SK-N-SH (cell line): ENCODE measurements around the gene THEM4. TPM values are rescaled to one million over a fixed set of nuclear protein-coding genes. Genes with fewer than 3 reads are reported as not detected.

ENCODE experiments used
- CTCF ChIA-PET: fragments of 300-600, 350-600 bp; formaldehyde crosslinking; extraction: SDS; loops from one replicate; lab custom pipeline; 2021; lab: Yijun Ruan, JAX
- POLR2A ChIA-PET: fragments of 350-600 bp; sonication (Branson Sonifier 250); formaldehyde crosslinking; extraction: SDS; loops from one replicate; lab custom pipeline; 2020; ENCODE audit warnings: antibody characterized with exemption, inconsistent platforms; lab: Yijun Ruan, JAX
- DNase-seq: peaks from one replicate; pipeline ENCODE4 v3.0.0; 2012
- H2AFZ ChIP-seq: fragments of 200-600 bp; sonication (generic); 2 replicates; pipeline ENCODE4 v1.8.1; 2016; ENCODE audit warnings: antibody characterized with exemption, mild to moderate bottlenecking, low read depth
- H3F3A ChIP-seq: fragments of 200-600 bp; sonication (generic); replicated peaks from 2 replicates; pipeline ENCODE3; 2016; ENCODE audit warnings: antibody characterized with exemption, mild to moderate bottlenecking; ENCODE audit not compliant: insufficient read depth
- H3K27ac ChIP-seq, 2 experiments: fragments of 200-500 bp in 1 of 2; fragments of 200-600 bp in 1 of 2; sonication (Bioruptor generic) in 1 of 2; sonication (generic), shearing (Covaris generic) in 1 of 2; 2 replicates each; pipeline versions ENCODE4 v1.5.1 to v1.6.1; 2014 to 2016; ENCODE audit warnings: low read depth in 2 of 2, inconsistent platforms in 1 of 2, low read length in 1 of 2, mild to moderate bottlenecking in 1 of 2, mixed read lengths in 1 of 2
- H3K27me3 ChIP-seq: fragments of 200-600 bp; sonication (generic), shearing (Covaris generic); 2 replicates; pipeline ENCODE4 v1.6.1; 2016; ENCODE audit warnings: mixed run types; ENCODE audit not compliant: insufficient read depth
- H3K36me3 ChIP-seq, 2 experiments: fragments of 200-500 bp in 1 of 2; fragments of 200-600 bp in 1 of 2; sonication (Bioruptor generic) in 1 of 2; sonication (generic) in 1 of 2; replicated peaks in 1 of 2; 2 replicates each; pipeline versions ENCODE3 to v1.5.1; 2014 to 2016; ENCODE audit warnings: low read length in 1 of 2, mild to moderate bottlenecking in 1 of 2; ENCODE audit not compliant: insufficient read depth in 2 of 2, control insufficient read depth in 1 of 2
- H3K4me1 ChIP-seq, 2 experiments: fragments of 200-500 bp in 1 of 2; fragments of 200-600 bp in 1 of 2; sonication (Bioruptor generic) in 1 of 2; sonication (generic), shearing (Covaris generic) in 1 of 2; 2 replicates each; pipeline versions ENCODE4 v1.5.1 to v1.6.1; 2014 to 2016; ENCODE audit warnings: low read depth in 1 of 2, low read length in 1 of 2, mixed run types in 1 of 2; ENCODE audit not compliant: insufficient read depth in 2 of 2, control insufficient read depth in 1 of 2
- H3K4me2 ChIP-seq: fragments of 200-600 bp; sonication (generic), shearing (Covaris generic); 2 replicates; pipeline ENCODE4 v1.6.1; 2017; ENCODE audit warnings: mixed run types
- H3K4me3 ChIP-seq, 2 experiments: fragments of 200-500 bp in 1 of 2; fragments of 200-600 bp in 1 of 2; sonication (Bioruptor generic) in 1 of 2; sonication (generic), shearing (Covaris generic) in 1 of 2; 2 replicates each; pipeline versions ENCODE4 v1.5.1 to v1.8.1; 2014 to 2016; ENCODE audit warnings: low read depth in 2 of 2, inconsistent platforms in 1 of 2, low read length in 1 of 2, mild to moderate bottlenecking in 1 of 2, mixed read lengths in 1 of 2, moderate library complexity in 1 of 2
- H3K79me2 ChIP-seq: fragments of 200-600 bp; sonication (generic); 2 replicates; pipeline ENCODE4 v1.8.1; 2017; ENCODE audit warnings: mild to moderate bottlenecking; ENCODE audit not compliant: insufficient read depth
- H3K9ac ChIP-seq: fragments of 200-600 bp; sonication (generic); 2 replicates; pipeline ENCODE4 v1.6.1; 2017; ENCODE audit warnings: mixed run types
- H3K9me2 ChIP-seq: fragments of 200-600 bp; sonication (generic); 2 replicates; pipeline ENCODE4 v1.6.1; 2017; ENCODE audit warnings: mixed run types
- H3K9me3 ChIP-seq: fragments of 200-600 bp; sonication (generic); 2 replicates; pipeline ENCODE4 v1.6.1; 2017; ENCODE audit warnings: mixed run types, mild to moderate bottlenecking, moderate library complexity
- H4K20me1 ChIP-seq: fragments of 200-600 bp; sonication (generic); 2 replicates; pipeline ENCODE4 v1.6.1; 2017; ENCODE audit warnings: mild to moderate bottlenecking, mixed run types; ENCODE audit not compliant: insufficient read depth
- CHD2 ChIP-seq: fragments of 150-350 bp; IDR thresholded peaks from 2 replicates; pipeline ENCODE4 v1.6.1; 2018; ENCODE audit warnings: low read length; ENCODE audit not compliant: partially characterized antibody
- EP300 ChIP-seq, 2 experiments: IDR thresholded peaks; 2 replicates each; pipeline versions ENCODE4 v1.4.0 to v1.6.1; 2012; ENCODE audit warnings: borderline replicate concordance in 1 of 2, low read depth in 1 of 2, low read length in 1 of 2
- FOSL2 ChIP-seq: IDR thresholded peaks from 2 replicates; pipeline ENCODE4 v1.4.0; 2012; ENCODE audit warnings: low read depth, mild to moderate bottlenecking, moderate library complexity, borderline replicate concordance
- FOXM1 ChIP-seq: IDR thresholded peaks from 2 replicates; pipeline ENCODE4 v1.4.0; 2012; ENCODE audit warnings: low read depth, mild to moderate bottlenecking
- GABPA ChIP-seq: IDR thresholded peaks from 2 replicates; pipeline ENCODE4 v1.4.0; 2012; ENCODE audit warnings: low read depth, mild to moderate bottlenecking
- MXI1 ChIP-seq: IDR thresholded peaks from 2 replicates; pipeline ENCODE4 v1.6.1; 2012; ENCODE audit warnings: mild to moderate bottlenecking, low read depth, low read length, improper control_type of control experiment
- POLR2AphosphoS5 ChIP-seq: IDR thresholded peaks from 2 replicates; pipeline ENCODE4 v1.6.1; 2012; ENCODE audit warnings: low read depth, low read length
- RFX5 ChIP-seq: IDR thresholded peaks from 2 replicates; pipeline ENCODE4 v1.6.1; 2012; ENCODE audit warnings: mild to moderate bottlenecking, improper control_type of control experiment, low read length
- RXRA ChIP-seq: IDR thresholded peaks from 2 replicates; pipeline ENCODE4 v1.4.0; 2012; ENCODE audit warnings: low read depth, mild to moderate bottlenecking, borderline replicate concordance
- SMC3 ChIP-seq: IDR thresholded peaks from 2 replicates; pipeline ENCODE4 v1.6.1; 2012; ENCODE audit warnings: low read depth, low read length, improper control_type of control experiment
- TAF1 ChIP-seq: IDR thresholded peaks from 2 replicates; pipeline ENCODE4 v1.6.1; 2012; ENCODE audit warnings: low read depth, mild to moderate bottlenecking, low read length, moderate library complexity, borderline replicate concordance
- YY1 ChIP-seq: IDR thresholded peaks from 2 replicates; pipeline ENCODE4 v1.4.0; 2012; ENCODE audit warnings: low read depth, mild to moderate bottlenecking
- WGBS: methylation state at CpG from one replicate; pipeline ENCODE4 v1.1.6; 2017; ENCODE audit warnings: low lambda C conversion rate; 5-methylcytosine and 5-hydroxymethylcytosine counted together
- polyA plus RNA-seq, 3 experiments: library from polyadenylated mRNA; depleted of rRNA; stranded (reverse); fragments of >200 nt; gene quantifications; 2 replicates each; pipeline ENCODE4 v1.2.3, GENCODE V29; 2012
- TF ChIP-seq, protein P1 (sequence below): fragments of 150-350 bp; IDR thresholded peaks from 2 replicates; pipeline ENCODE4 v1.6.1; 2017; ENCODE audit warnings: antibody characterized with exemption, low read length, low read depth, borderline replicate concordance
- TF ChIP-seq, protein P2 (sequence below): IDR thresholded peaks from 2 replicates; pipeline ENCODE4 v1.6.1; 2012; ENCODE audit warnings: mild to moderate bottlenecking, low read depth, low read length, moderate library complexity
- TF ChIP-seq, protein P3 (sequence below): IDR thresholded peaks from 2 replicates; pipeline ENCODE4 v1.4.0; 2012; ENCODE audit warnings: low read depth, borderline replicate concordance
- TF ChIP-seq, protein P4 (sequence below): fragments of 200-600 bp; sonication (generic); IDR thresholded peaks from 2 replicates; pipeline ENCODE4 v1.6.1; 2017; ENCODE audit warnings: antibody characterized with exemption, mild to moderate bottlenecking, moderate library complexity
- TF ChIP-seq, protein P5 (sequence below): fragments of 150-350 bp; IDR thresholded peaks from 2 replicates; pipeline ENCODE4 v1.6.1; 2016; ENCODE audit warnings: mild to moderate bottlenecking, low read depth, low read length

The THEM4 gene
- polyA plus RNA-seq, 1 of the 3 experiments (the other 2 are of a cell fraction) = 10.1 TPM

DNA sequence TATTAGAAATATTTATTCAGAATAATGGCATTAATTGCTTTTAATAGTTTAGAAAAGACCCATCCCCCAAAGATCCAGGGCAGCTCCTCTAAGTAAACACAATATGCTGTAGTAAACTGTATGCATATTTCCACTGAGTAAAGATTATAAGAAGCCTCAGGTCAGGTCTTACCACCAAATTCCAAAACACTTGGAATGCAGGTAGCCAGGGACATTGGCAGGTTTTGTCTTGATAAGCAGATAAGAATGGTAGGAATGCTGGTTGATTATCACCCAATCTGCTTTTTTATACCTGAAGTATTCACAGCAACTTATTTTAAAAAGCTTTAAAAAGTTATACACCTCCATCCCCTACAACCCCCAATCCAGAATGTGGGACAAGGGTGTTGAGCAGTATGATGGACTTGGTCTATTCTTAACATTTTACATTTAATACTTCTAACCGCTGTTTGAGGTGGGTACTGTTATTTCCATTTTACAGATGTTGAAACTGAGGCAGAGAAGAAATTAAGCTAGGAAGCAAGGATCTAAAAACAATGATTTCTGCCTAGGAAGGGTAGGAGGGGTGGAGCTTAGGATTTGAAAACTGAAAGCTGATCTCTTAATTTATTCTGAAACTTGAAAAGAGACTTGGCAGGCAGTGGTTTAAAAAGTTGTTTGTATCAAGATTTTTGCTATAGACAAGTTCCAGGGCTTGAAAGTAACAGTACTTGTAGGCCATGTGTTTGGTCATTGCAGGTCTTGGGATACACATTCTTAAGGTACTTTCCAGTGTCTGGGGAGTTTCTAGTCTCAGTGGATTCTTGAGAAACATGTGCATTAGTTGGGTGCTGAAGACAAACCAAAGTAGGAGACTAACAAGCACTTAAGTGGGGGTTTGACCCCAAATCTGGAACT lies 15.6 kb upstream of the THEM4 start:
- no peak overlapping the region for H2AFZ ChIP-seq
- H3K9me3 ChIP-seq = no peaks in the 10 kb centered on the region
- no peaks in the 10 kb centered on the region for H3K9me2 ChIP-seq
- H3K79me2 ChIP-seq = no peaks in the 10 kb centered on the region
- H3K27me3 ChIP-seq = peaks cover 36% of the 10 kb centered on the region; the same call in 1 of the 2 replicates
- H3K4me3 ChIP-seq = no peak overlapping the region
- CTCF ChIA-PET = interaction anchor here (1.0 to 1.2 kb wide), 2 partner anchors 9 to 52 kb away, joined by 3 to 6 read pairs; no protein-coding TSS in a partner anchor
- TF ChIP-seq EP300 (IDR thresholded peaks at IDR 0.05; ENCODE audit: borderline replicate concordance in 1 of 2, low read depth in 1 of 2, low read length in 1 of 2) (no peak), FOXM1 (no peak), POLR2AphosphoS5 (no peak), TAF1 (no peak), YY1 (no peak), FOSL2 (no peak), RFX5 (no peak), CHD2 (no peak), RXRA (no peak), MXI1 (no peak), GABPA (no peak), SMC3 (no peak)
- TF ChIP-seq, protein P1, sequence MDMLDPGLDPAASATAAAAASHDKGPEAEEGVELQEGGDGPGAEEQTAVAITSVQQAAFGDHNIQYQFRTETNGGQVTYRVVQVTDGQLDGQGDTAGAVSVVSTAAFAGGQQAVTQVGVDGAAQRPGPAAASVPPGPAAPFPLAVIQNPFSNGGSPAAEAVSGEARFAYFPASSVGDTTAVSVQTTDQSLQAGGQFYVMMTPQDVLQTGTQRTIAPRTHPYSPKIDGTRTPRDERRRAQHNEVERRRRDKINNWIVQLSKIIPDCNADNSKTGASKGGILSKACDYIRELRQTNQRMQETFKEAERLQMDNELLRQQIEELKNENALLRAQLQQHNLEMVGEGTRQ = no peak
- TF ChIP-seq, protein P2, sequence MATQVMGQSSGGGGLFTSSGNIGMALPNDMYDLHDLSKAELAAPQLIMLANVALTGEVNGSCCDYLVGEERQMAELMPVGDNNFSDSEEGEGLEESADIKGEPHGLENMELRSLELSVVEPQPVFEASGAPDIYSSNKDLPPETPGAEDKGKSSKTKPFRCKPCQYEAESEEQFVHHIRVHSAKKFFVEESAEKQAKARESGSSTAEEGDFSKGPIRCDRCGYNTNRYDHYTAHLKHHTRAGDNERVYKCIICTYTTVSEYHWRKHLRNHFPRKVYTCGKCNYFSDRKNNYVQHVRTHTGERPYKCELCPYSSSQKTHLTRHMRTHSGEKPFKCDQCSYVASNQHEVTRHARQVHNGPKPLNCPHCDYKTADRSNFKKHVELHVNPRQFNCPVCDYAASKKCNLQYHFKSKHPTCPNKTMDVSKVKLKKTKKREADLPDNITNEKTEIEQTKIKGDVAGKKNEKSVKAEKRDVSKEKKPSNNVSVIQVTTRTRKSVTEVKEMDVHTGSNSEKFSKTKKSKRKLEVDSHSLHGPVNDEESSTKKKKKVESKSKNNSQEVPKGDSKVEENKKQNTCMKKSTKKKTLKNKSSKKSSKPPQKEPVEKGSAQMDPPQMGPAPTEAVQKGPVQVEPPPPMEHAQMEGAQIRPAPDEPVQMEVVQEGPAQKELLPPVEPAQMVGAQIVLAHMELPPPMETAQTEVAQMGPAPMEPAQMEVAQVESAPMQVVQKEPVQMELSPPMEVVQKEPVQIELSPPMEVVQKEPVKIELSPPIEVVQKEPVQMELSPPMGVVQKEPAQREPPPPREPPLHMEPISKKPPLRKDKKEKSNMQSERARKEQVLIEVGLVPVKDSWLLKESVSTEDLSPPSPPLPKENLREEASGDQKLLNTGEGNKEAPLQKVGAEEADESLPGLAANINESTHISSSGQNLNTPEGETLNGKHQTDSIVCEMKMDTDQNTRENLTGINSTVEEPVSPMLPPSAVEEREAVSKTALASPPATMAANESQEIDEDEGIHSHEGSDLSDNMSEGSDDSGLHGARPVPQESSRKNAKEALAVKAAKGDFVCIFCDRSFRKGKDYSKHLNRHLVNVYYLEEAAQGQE = no peak
- TF ChIP-seq, protein P3, sequence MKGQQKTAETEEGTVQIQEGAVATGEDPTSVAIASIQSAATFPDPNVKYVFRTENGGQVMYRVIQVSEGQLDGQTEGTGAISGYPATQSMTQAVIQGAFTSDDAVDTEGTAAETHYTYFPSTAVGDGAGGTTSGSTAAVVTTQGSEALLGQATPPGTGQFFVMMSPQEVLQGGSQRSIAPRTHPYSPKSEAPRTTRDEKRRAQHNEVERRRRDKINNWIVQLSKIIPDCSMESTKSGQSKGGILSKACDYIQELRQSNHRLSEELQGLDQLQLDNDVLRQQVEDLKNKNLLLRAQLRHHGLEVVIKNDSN = no peak
- TF ChIP-seq, protein P4, sequence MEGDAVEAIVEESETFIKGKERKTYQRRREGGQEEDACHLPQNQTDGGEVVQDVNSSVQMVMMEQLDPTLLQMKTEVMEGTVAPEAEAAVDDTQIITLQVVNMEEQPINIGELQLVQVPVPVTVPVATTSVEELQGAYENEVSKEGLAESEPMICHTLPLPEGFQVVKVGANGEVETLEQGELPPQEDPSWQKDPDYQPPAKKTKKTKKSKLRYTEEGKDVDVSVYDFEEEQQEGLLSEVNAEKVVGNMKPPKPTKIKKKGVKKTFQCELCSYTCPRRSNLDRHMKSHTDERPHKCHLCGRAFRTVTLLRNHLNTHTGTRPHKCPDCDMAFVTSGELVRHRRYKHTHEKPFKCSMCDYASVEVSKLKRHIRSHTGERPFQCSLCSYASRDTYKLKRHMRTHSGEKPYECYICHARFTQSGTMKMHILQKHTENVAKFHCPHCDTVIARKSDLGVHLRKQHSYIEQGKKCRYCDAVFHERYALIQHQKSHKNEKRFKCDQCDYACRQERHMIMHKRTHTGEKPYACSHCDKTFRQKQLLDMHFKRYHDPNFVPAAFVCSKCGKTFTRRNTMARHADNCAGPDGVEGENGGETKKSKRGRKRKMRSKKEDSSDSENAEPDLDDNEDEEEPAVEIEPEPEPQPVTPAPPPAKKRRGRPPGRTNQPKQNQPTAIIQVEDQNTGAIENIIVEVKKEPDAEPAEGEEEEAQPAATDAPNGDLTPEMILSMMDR = no peak
- TF ChIP-seq, protein P5, sequence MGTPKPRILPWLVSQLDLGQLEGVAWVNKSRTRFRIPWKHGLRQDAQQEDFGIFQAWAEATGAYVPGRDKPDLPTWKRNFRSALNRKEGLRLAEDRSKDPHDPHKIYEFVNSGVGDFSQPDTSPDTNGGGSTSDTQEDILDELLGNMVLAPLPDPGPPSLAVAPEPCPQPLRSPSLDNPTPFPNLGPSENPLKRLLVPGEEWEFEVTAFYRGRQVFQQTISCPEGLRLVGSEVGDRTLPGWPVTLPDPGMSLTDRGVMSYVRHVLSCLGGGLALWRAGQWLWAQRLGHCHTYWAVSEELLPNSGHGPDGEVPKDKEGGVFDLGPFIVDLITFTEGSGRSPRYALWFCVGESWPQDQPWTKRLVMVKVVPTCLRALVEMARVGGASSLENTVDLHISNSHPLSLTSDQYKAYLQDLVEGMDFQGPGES = no peak
- TF ChIP-seq, all 33 proteins: peak for 0
- no peaks in the 10 kb centered on the region for H3K36me3 ChIP-seq
- H3K4me1 ChIP-seq = no peaks in the 10 kb centered on the region
- DNase-seq = no peak
- 23% methylated on average over 1 of the region's 1 CpG for WGBS
- H4K20me1 ChIP-seq = no peaks in the 10 kb centered on the region
- no peak overlapping the region for H3K9ac ChIP-seq
- H3K4me2 ChIP-seq = no peak overlapping the region
- no peak overlapping the region for H3K27ac ChIP-seq
- peaks cover 4% of the 10 kb centered on the region for H3F3A ChIP-seq
- POLR2A ChIA-PET = no interaction called here
